Calu3 (cell line): ENCODE results near the gene PPP2R2C. TPM values are rescaled to one million over a fixed set of nuclear protein-coding genes. Genes with fewer than 3 reads are reported as not detected.

Source experiments
- BruUV-seq: library from RNA; stranded (reverse); fragments of 400-500 nt; replicated peaks from 2 replicates; lab custom pipeline; 2021; lab: Mats Ljungman, UMichigan
- CTCF ChIA-PET: fragments of 300-600 bp; sonication (Branson Sonifier 250); formaldehyde crosslinking; loops from one replicate; lab custom pipeline; 2022; ENCODE audit warnings: antibody characterized with exemption; lab: Charles Lee
- DNase-seq: peaks from one replicate; pipeline ENCODE4 v3.0.0; 2022
- H3K27ac Mint-ChIP-seq: one replicate; pipeline ENCODE4 v1.8.0; 2022; ENCODE audit warnings: mixed read lengths; ENCODE audit not compliant: unreplicated experiment
- H3K27me3 Mint-ChIP-seq: one replicate; pipeline ENCODE4 v1.8.0; 2022; ENCODE audit warnings: mixed read lengths; ENCODE audit not compliant: unreplicated experiment
- H3K36me3 Mint-ChIP-seq: one replicate; pipeline ENCODE4 v1.8.0; 2022; ENCODE audit warnings: mild to moderate bottlenecking, moderate library complexity, mixed read lengths; ENCODE audit not compliant: insufficient read depth, unreplicated experiment
- H3K4me1 Mint-ChIP-seq: one replicate; pipeline ENCODE4 v1.8.0; 2022; ENCODE audit warnings: mild to moderate bottlenecking, low read depth, mixed read lengths; ENCODE audit not compliant: unreplicated experiment
- H3K4me3 Mint-ChIP-seq: one replicate; pipeline ENCODE4 v1.8.0; 2022; ENCODE audit warnings: mild to moderate bottlenecking, low read depth, moderate library complexity, mixed read lengths; ENCODE audit not compliant: unreplicated experiment
- H3K9me3 Mint-ChIP-seq: one replicate; pipeline ENCODE4 v1.8.0; 2022; ENCODE audit warnings: low read depth, mixed read lengths; ENCODE audit not compliant: unreplicated experiment
- CTCF ChIP-seq: fragments of 200-600 bp; IDR thresholded peaks from one replicate; pipeline ENCODE4 v1.8.0; 2022; ENCODE audit warnings: antibody characterized with exemption; ENCODE audit not compliant: unreplicated experiment
- intact Hi-C: fragments of 100-400 bp; cut with micrococcal nuclease; formaldehyde crosslinking; loops from one replicate; pipeline ENCODE4 v1.10.0; 2022; ENCODE audit not compliant: unreplicated experiment
- total RNA-seq: library from RNA; stranded (reverse); gene quantifications from 2 replicates; pipeline ENCODE4 v1.2.3, GENCODE V29; 2022

The PPP2R2C gene
- total RNA-seq, 1 experiment from 2014 or later = 9.4 TPM

- Mint-ChIP-seq H3K27ac (peak overlapping the region; percentile 18), H3K27me3 (peaks cover 49% of the 10 kb centered on the region), H3K9me3 (no peaks in the 10 kb centered on the region), H3K36me3 (peaks cover 4% of the 10 kb centered on the region), H3K4me3 (no peak overlapping the region), H3K4me1 (peaks cover 20% of the 10 kb centered on the region)
- no peak for TF ChIP-seq CTCF
- no peak for DNase-seq
- intact Hi-C loops = no loop called here
- CTCF ChIA-PET = no interaction called here
- no TSS peak for BruUV-seq
Measured at GRCh38 chr4:6338951-6339817, 133.2 kb downstream of the PPP2R2C start.

DNA sequence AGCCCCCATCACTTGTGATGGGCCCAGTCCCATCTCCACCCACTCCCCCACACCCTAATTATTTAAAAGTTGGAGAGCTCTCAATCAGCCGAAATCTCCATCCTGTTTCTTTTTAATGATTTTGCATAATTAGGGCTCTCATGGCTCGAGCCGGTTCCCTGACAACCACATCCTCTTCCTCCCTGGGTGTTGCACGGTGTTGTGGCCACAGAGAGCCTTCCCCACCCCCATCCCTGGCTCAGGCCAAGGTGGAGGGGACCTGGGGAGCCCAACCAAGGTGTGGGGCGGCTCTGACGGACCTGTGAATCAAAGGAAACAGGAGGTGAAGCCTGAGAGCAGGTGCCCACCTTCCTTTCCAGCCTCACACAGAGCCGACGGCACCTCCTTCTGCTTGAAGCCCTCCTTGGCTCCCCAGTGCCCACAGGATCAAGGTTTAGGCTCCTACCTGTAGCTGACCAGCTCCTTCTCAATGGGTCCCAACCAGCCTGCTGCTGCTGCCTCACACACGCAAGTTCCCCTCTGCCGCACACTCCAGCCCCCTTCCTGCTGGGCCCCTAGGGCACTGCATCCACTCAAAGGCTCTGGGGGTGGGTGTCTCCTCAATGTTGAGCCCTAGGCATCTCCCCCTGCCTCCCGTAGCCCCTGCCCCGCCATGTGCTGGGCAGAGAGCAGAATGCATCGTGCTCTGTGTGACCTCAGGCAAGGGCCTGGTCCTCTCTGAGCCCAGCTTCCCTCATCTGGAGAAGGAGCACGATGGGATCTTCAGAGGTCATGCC is 134.1 kb downstream of the PPP2R2C start:
- BruUV-seq = no TSS peak
- no peak for DNase-seq
- CTCF ChIA-PET = no interaction called here
- peaks cover 49% of the 10 kb centered on the region for H3K27me3 Mint-ChIP-seq
- H3K9me3 Mint-ChIP-seq = no peaks in the 10 kb centered on the region
- H3K4me1 Mint-ChIP-seq = peaks cover 20% of the 10 kb centered on the region
- TF ChIP-seq CTCF = no peak
- H3K36me3 Mint-ChIP-seq = peaks cover 4% of the 10 kb centered on the region
- H3K27ac Mint-ChIP-seq = peak overlapping the region; percentile 18
- intact Hi-C loops = no loop called here
- H3K4me3 Mint-ChIP-seq = no peak overlapping the region

DNA sequence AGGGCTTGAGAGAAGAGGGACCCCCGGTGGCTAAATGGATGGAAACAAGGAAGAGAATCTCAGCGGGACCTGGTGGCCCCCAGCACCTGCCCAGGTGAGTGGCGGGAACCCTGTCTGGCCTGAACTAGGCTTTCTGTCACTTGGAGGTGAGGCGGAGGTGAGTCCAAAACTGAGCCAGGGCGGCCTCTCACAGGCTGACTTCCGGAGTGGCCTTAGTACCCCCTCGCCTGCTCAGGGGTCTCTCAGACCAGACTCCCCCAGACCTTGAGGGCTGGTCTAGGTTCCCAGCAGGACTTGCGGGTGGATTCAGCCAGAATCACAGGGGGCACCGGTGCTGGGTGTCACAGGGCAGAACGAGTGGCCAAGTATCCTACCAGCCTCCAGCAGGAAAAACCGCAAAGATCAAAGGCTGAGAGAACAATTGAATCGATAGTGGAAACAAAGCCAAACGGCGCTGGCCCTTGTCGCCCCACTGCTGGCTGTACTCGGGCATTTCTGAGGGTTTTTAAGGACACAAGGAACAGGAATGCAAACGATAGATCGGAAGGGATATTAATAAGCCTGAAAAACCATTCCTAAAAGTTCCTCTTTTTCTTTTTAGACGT is 135.0 kb downstream of the PPP2R2C start:
- TF ChIP-seq CTCF = no peak
- H3K9me3 Mint-ChIP-seq = no peaks in the 10 kb centered on the region
- BruUV-seq = no TSS peak
- intact Hi-C loops = no loop called here
- peak; percentile 58 for DNase-seq
- H3K27ac Mint-ChIP-seq = peak overlapping the region; percentile 18
- H3K27me3 Mint-ChIP-seq = peaks cover 49% of the 10 kb centered on the region
- H3K4me1 Mint-ChIP-seq = peaks cover 20% of the 10 kb centered on the region
- H3K4me3 Mint-ChIP-seq = no peak overlapping the region
- CTCF ChIA-PET = no interaction called here
- H3K36me3 Mint-ChIP-seq = peaks cover 4% of the 10 kb centered on the region

GRCh38 chr4:6336166-6336565 is 136.2 kb downstream of the PPP2R2C start:
- intact Hi-C loops = no loop called here
- no peak for DNase-seq
- peaks cover 49% of the 10 kb centered on the region for H3K27me3 Mint-ChIP-seq
- TF ChIP-seq CTCF = no peak
- BruUV-seq = no TSS peak
- CTCF ChIA-PET = no interaction called here
- peaks cover 4% of the 10 kb centered on the region for H3K36me3 Mint-ChIP-seq
- H3K4me1 Mint-ChIP-seq = peaks cover 20% of the 10 kb centered on the region
- H3K9me3 Mint-ChIP-seq = no peaks in the 10 kb centered on the region
- H3K4me3 Mint-ChIP-seq = no peak overlapping the region
- H3K27ac Mint-ChIP-seq = no peak overlapping the region
